HG03442 (cell line): ENCODE results near the gene ZPBP2.
"Not testable (repeated sequence)": the region's sequence is repeated elsewhere in the genome, so short reads cannot be mapped to it uniquely, and the experiment has no call there.

ENCODE experiments used
- ATAC-seq: cut with Tn5 transposase; IDR thresholded peaks from one replicate; pipeline ENCODE4 v1.9.1; 2021; ENCODE audit warnings: mild to moderate bottlenecking, moderate library complexity; ENCODE audit not compliant: unreplicated experiment

Gene ZPBP2

GRCh38 chr17:39854909-39855308 lies 13.1 kb upstream of the ZPBP2 start:
- ATAC-seq, result no peak

GRCh38 chr17:39855911-39856649 lies 11.9 kb upstream of the ZPBP2 start:
- ATAC-seq, result not testable (repeated sequence)

DNA sequence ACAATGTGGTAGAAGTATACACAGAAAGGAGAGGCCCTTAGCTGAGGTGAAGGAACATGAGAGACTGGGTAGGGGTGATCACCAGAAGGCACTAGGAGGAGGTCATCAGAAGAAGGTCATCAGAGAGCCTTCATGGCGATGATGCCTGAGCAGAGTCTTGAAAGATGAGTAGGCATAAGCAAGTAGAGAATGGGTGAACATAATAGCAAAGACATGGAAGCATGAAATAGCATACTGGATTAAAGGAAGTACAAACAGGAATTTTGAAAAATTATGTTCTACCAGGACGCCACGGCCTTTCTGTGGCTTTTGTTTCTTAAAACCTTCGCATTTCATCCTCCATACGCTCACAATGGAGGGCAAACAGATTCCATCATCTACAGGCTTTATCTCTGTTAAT lies 6.8 kb upstream of the ZPBP2 start:
- no peak for ATAC-seq

DNA sequence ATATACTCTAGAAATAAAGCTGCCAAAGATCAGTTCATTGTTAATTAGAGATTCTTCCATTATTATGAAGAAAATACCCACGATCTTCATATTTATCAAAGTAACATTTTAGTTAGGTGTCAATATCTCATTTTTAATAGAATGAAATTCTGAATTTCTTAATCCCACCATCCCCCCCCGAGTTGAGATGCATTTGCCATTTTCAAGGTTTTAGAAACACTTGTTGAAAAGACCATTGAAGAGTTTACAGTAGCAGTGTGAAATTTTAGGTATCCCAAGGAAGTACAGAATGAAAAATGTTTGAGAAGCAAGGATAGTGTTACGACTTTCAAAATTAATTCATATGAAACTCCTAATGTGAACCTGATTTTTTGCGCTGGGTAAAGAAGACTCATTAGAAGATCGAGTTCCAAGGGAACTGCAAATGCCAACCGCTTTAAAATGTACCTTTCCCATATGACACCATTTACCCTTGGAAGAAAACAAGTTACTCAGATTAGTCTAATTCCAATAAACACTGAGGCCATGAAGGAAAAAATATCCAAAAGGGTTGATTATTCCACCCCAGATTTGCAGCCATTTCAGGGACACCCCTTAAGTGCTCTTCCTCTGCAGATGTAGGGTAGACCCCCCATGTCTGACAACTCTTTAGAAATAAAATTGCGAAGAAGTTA lies 4.6 kb upstream of the ZPBP2 start:
- ATAC-seq, result no peak

- peak; percentile 41 for ATAC-seq
Measured at GRCh38 chr17:39863918-39864746, 3.9 kb upstream of the ZPBP2 start, which contains the start of gene IKZF3. IKZF3 (minus strand) TSS chr17:39864312; CDS start chr17:39864126, 186 bp downstream.

DNA sequence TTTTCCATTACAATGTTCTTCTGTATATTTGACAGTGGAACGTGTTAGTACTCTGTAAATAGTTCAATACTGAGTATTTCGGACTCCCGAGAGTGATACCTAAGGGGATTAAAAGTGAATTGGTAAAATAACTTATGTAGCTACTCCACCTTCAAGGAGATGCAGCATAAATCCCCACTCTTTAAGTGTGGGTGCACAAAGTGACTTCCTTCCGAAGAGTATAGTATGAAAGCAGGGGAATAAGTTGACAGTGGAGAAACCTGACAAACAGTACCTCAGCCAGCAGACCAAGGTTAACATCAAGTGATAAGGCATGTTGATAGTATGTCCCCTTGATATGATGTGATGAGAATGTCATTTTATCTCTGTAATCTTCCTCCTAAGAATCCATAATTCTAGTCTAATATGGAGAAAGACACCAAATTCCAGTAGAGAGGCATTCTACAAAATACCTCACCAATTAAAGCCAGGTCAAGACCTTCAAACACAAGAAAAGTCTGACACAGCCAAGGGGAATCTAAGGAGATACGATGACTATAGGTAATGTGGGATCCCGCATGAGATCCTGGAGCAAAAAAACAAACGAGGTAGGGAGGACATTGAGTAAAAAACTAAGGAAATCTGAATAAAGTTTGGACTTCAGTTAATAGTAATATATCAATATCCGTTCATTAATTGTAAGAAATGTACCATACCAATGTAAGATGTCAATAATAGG lies 1.8 kb upstream of the ZPBP2 start:
- no peak for ATAC-seq

- ATAC-seq, result peak; percentile 52
Measured at GRCh38 chr17:39867084-39867879, 720 bp upstream of the ZPBP2 start.

- ATAC-seq, result no peak
Measured at GRCh38 chr17:39868554-39868942, 546 bp downstream of the ZPBP2 start.

DNA sequence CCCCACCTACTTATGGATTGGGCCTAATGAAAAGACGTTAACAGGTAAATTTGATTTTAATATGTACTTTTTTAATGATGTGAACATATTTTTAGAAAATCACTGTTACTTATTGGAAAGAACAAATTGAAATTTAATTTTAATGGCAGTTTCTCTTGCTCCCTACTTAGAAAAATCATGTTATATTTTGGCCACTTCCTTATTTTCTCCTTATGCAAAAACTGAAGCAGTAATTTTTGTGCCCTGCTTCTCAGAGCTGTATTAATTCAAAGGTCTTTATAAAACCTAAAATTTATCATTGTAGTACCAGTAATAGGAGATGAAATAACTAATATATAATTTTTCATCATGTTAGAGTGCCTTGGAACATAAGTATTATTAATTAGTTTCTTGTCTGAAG lies 2.8 kb downstream of the ZPBP2 start:
- no peak for ATAC-seq

DNA sequence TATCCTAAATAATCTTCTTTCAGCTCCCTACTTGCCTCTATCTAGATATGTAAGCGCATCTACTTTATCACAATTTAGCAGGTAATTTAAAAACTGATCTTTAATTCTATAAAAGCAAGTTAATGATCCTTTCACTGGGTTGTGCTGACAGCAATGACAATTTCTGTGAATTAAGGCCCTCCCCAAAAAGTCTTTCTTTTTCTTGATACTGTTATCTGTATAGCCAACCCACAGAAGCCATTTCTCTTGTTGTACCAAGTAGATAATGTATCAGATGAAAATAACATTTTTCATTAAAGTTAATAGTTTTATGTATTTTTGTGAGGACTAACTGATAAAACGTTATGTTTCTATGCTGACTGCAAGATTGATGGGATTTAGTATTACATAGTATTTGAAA lies 3.8 kb downstream of the ZPBP2 start:
- no peak for ATAC-seq

GRCh38 chr17:39872751-39873150 lies 4.7 kb downstream of the ZPBP2 start:
- no peak for ATAC-seq

DNA sequence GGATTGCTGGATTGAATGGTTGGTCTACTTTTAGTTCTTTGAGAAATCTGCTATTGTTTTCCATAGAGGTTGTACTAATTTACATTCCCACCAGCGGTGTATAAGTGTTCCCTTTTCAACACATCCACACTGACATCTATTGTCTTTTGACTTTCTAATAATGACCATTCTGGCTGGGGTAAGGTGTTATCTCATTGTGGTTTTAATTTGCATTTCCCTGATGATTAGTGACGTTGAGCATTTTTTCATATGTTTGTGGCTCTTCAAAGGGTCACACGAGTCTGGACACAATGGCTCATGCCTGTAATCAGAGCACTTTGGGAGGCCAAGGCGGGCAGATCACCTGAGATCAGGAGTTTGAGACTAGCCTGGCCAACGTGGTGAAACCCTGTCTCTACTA lies 18.1 kb downstream of the ZPBP2 start:
- not testable (repeated sequence) for ATAC-seq

GRCh38 chr17:39887078-39887477 lies 19.1 kb downstream of the ZPBP2 start:
- ATAC-seq, result no peak

DNA sequence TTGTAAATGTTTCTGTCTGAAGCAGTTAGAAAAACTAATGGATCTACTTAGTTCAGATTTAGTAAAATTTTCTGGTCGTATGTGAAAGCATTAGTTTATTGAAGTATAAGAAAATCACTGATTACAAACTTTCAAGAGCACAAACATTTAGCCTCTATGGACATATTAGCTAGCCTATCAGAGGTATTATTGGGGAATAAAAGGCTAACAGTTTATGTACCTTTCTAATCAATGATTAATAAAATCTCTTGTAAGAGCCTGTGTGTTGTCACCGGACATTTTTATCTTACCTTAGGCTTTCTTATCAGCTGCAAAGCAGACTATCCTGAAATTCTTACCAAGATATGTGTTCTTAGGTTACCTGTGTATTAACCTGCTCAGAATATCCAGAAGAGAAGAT lies 21.2 kb downstream of the ZPBP2 start:
- no peak for ATAC-seq

GRCh38 chr17:39894681-39895376 lies 26.8 kb downstream of the ZPBP2 start:
- no peak for ATAC-seq

DNA sequence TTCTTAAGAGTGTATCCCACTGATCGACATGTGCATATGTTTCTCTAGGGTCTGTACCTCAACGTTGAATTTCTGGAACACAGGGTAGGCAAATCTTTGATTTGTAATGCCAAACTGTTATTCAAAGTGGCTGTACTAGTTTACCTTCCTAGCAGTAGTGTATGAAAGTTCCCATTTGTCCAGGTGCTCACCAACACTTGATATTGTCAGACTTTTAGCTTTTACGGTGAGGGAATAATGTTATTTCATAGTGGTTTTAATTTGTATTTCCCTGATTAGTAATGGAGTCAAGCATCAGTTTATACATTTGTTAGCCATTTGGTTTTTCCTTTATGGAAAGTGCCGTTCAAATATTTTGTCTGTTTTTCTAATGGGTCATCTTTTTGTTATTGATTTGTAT lies 30.1 kb downstream of the ZPBP2 start:
- ATAC-seq, result no peak

DNA sequence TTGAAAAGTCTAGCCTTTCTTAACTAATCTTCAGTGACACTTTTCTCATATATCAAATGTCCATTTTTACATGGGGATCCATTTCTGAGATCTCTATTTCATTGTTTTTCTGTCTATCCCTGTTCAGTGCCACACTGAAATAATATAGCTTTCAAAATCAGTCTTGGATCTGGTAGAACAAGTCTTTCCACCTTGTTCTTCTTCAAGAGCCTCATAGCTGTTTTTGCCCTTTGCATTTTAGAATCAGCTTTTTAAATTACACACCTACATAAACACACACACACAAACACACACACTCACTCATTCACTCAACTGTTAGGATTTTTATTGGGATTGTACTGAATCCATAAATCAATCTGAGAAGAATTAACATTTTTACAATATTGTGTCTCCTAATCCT lies 31.2 kb downstream of the ZPBP2 start:
- no peak for ATAC-seq

DNA sequence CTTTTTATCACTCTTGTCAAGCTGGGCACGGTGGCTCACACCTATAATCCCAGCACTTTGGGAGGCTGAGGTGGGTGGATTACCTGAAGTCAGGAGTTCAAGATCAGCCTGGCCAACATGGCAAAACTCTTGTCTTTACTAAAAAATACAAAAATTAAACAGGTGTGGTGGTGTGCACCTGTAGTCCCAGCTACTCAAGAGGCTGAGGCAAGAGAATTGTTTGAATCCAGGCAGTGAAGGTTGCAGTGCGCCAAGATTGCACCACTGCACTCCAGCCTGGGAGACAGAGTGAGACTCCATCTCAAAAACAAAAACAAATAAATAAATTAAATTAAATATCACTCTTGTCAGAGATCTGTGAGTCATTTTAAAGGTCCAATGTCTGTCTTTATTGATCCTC lies 34.0 kb downstream of the ZPBP2 start:
- ATAC-seq, result not testable (repeated sequence)

- ATAC-seq, result no peak
Measured at GRCh38 chr17:39903158-39903884, 35.3 kb downstream of the ZPBP2 start.
